ENCODE results near the gene PTH1R. TPM values are rescaled to one million over a fixed set of nuclear protein-coding genes. Genes with fewer than 3 reads are reported as not detected.

PTH1R gene
- total RNA-seq, 1 experiment from 2014 or later = 1.3 TPM

- DNase-seq (ENCODE audit: low read depth) = no peak
These were observed 51.8 kb downstream of the PTH1R start for GRCh38 chr3:46929324-46929723.

DNA sequence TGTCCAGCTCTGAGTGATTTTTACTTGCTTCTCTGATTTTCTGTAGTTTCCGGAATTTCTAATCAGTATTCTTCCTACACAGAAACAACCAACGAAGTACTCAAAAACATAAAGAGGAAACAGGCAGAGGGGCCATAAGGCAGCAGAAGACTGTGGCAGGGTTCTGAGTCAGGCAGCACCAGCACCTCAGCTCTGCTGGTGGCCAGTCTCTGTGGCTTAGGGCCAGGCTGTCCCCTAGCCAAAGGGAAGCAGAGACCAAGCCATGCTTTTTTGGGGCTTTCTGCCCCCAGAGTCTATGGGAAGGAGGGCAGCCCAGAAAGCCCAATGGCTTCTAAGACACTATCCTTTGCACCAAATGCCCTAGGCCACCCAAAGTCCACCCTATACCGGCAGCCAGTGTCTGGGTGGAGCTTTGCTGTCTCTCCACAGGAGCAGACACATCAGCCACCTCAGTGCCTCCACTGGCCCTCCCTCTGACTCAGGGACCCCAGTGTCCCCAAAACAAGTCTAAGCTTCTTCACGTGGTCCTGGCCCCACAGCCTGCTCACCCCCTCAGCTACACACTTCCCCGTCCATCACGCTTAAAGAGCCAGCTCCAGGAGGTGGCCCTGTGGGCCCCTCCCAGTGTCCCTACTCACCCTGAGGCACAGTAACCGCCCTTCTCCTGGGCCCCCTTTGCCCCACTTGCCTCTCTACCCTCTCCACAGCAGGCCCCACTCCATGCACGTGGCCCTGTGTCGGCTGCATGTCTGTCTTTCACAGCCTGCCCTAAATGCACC, 52.8 kb downstream of the PTH1R start:
- DNase-seq (ENCODE audit: low read depth) = no peak

DNA sequence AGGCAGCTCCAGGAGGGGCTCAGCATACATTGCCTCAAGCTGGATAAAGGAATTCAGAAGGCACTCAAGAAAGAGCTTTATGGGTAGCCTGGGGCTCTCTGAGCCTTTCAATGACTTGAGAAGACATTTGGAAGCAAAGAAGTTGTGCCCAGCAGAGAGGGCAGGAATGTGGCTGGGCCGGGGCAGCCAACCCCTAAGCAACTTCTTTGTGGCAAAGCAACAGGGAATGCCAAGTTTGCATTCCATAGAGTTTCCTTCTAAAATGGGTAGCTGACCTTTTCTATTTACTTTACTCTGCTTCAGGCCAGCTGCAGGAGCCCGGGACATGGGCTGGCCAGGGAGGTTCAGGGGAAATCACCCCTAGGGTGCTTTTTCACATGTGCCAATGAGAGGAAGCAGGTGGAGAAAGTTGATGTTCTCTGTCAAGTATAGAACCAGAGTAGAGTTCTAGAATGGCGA, 53.5 kb downstream of the PTH1R start:
- peak; percentile 50 for DNase-seq (ENCODE audit: low read depth)

DNA sequence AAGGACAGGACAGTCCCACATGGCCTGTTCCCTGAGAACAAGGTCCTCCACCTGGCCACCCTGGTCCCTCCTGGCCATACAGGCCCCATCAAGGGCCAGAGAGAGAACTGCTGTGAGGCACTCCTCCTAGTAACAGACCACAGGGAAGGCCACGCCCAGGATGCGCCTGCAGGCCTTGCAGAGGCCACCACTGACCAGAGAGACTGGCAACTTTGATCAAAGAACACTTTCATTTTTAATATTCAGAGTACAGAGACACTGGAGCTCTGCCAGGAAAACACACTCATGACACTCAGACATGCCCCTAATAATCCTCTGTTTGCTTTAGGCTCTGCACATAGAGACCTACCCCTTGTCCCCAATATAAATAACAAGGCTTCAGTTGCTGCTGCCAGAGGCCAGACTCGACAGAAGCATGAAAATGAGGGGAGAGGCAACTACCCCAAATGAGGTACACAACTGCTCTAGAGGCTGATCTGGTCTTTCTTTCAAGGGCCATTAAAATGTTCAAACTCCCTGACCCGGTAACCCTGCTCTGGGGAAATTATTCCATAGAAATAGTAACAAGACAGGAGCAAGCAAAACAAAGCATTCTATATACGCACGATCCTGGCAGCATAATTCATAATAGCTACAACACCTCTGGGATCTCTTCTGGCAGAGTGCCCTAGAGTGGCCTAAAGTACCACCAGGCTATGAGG, 54.3 kb downstream of the PTH1R start:
- DNase-seq (ENCODE audit: low read depth) = peak; percentile 71

DNA sequence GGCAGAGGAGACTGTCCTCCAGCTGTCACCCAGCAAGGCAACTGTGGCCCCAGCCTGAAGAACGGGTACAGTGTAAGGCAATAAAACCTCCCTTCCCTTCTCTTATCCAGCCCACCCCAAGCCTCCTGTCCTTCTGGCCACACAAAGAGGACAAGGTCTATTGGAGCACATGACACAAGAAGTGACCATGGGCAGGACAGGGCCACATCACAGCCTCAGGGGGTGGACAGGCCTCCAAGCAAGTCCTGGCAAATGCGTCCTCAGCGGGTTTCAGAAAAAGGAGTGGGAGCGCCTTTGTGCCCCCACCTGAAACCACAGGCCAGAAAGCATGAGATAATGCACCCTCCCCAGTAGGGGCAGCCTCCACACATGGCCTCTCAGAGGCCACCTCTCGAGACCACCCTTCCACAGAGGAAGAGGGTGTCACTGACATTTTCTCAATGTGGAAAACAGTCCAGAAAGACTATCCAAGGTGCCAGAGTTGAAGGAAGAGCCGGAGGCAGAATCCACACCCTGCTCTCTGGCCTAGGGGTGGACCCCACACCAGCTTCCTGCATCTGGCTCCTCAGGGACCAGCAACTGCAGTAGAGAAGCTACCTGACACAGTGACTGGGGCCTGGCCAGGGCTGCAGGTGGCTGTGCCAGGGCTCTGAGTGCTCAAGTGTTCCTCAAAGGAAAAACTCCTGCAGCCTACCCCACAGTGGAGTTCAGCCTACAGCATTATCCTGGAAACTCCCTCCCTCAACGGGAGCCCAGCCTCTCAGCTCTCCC, 55.1 kb downstream of the PTH1R start:
- DNase-seq (ENCODE audit: low read depth) = no peak

GRCh38 chr3:46933261-46933660, 55.7 kb downstream of the PTH1R start:
- DNase-seq (ENCODE audit: low read depth) = no peak

DNA sequence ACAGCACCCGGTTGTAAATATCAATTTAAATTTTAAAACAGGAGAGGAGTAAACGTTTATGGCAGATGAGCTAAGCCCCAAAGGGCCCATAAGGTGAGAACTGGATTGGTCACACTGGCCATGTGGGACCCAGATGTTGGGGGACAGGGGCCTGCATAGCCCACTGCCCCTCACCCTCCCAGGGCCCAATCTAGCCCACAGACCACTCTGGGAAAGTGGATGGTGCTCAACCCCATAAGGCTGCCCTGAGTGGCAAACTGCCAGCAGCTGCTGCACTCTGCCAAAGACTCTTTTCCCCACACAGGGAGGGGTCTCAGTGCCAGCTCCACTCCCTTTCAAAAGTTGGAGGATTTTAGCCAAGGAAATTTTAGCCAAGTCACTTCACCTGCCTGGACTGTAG, 56.6 kb downstream of the PTH1R start:
- DNase-seq (ENCODE audit: low read depth) = no peak

DNA sequence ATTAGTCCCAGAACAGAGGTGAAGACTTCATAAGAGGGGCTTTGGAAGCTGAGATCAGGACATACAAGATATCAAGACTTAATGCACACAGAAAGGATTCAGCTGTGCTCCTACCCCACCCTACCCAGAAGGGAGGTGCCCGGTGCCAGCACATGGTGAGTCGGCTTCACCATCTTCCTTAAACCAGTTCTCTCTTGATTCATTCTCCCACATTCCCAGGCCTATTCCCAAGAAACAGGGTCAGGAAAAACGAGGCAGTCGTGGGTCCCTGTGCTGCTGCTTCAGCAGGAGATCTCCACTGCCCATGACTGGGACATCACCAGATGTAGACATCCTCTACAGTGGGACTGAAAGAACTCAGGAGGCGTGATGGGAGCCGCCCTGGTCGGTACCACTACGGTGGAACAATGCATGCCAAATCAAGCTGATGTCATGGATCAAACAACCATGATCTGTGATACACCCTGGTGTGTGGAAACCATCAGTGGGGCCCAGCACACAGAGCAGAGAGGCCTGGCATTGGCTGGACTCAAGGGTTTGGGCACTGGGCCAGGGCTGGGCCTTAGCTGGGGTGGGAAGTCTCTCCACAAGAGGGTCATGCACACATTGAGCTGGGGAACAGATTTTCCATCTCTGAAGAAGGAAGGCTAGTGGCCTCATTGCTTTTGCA, 57.1 kb downstream of the PTH1R start:
- peak; percentile 90 for DNase-seq (ENCODE audit: low read depth)

GRCh38 chr3:46935168-46935858, 57.8 kb downstream of the PTH1R start:
- DNase-seq (ENCODE audit: low read depth) = peak; percentile 99

DNA sequence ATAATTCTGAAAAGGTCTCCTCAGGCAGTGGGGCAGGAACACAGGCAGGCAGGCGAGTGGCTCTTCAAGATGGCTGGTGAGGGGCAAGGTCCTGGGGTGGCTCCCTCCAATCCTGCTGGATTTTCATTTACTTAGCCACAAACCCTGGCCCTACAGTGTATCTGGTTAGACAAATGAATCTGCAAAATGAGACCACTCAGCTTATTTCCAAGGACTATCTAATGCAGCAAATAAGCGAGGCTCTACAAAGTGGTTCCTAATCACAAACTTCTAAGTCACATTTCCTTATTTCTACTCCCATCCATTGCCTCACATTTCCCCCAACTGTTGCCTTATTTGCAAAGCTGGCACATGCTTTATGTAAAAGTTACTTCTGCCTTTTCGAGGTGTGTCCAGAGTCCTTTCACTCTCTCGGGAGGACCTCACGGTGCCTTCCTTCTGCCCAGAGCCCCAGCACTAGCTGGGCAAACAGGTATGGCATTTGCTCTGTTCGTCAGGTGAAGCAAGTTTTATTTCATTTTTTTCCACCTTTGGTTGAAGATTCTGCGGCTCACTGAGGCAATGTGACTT, 58.6 kb downstream of the PTH1R start:
- DNase-seq (ENCODE audit: low read depth) = no peak

GRCh38 chr3:46936733-46937250, 59.3 kb downstream of the PTH1R start:
- DNase-seq (ENCODE audit: low read depth) = peak; percentile 64

GRCh38 chr3:46938118-46938517, 60.6 kb downstream of the PTH1R start:
- DNase-seq (ENCODE audit: low read depth) = no peak

DNA sequence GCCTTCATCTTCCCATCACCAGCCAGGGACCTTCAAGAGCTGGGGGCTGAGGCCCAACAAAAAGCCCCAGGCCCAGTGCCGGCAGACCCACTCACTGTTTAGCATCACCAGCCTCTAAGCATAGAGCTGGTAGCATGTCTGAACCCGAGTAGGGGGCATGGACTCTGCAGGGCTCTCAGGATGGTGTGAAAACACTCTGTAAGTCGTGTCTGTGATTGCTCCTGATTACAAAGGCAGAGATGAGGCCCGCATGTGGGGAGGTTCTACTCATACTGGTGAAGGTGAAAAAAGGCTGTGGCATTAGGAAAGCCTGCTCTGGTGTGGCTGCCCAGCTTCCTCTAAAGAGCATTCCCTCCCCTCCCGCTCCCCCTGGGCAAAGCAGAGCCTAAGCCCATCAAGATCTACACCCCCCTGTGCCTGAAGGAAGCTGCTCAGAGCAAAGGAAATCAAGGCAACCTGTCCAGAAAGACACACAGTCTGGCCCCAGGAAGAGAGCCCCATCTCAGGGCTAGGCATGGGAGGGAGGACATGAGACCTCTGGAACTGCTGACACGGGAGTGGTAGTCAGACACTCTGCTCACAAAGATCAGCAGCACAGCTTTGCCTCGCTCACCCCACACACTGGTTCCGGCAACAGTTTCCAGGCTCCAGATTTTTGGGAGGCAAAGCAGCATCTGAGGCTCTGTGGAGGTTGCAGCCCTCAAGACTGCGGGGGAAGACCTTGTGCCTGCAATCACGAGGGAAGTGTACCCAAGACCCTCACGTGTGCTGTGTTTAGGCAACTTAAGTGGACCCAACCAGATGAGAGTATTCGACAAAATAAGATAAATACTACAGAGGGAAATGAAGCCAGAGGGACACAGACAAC, 62.3 kb downstream of the PTH1R start:
- no peak for DNase-seq (ENCODE audit: low read depth)

DNA sequence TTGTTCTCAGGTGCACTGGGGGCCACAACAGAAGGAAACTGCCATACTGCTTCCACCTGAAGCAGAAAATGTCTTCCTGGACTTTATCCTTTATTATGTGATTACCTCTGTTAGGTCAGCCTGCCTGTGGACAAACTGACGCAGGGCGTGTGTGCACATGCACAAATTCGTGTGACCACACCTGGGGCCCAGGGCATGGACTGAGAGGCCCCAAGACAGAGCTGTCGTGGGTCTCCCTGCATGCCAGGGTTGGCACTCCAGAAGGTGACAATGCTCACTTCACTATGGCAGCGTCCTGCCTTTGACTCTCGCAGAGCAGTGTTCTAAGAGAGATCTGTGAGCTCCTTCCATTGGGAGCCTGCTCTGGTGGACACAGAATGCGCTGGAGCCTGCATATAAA, 64.6 kb downstream of the PTH1R start:
- DNase-seq (ENCODE audit: low read depth) = no peak

- DNase-seq (ENCODE audit: low read depth) = no peak
These were observed 65.1 kb downstream of the PTH1R start for GRCh38 chr3:46942481-46943236.

DNA sequence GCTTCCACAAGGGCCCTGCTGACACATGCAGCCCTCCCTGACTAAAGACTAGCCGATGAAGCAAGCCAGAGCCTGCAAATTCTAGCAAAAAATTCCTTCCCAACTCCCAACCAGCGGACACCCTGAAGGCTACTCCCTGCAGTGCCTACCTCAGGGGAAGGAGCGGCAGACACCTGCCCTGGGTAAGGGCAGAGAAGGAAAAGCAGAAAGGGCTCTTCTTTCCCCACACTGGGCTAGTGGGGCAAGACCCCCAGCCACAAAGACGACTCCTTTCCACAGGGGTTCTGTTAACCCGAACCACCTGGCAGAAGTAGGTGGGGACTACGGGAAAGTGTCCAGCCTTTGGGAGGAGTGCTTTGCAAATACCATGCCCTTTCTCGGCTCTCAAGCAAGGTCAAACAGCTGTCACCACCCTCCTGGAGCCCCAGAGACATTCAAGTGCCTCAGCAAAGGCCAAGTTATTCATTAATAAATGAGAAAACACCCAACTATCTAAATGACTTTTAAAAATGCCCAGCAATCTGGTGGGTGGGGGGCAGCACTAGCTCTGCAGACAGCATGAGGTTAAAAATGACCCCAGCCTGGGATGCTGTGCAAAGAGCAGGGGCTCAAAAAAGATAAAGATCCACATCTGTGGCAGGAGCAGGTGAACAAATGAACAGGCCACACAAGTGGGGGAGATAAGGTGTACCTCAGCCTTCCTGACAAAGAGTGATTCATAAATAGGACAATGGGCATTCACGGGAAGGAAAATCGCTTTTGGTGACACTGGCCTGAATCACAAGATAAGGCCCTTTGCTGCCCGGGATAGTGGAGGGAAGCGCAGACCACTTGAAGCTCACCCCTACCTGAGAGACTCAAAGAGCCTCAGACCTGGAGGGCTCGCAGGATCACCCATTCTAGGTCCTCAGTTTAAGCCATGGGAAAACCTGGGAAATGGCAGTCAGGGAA, 66.0 kb downstream of the PTH1R start:
- DNase-seq (ENCODE audit: low read depth) = no peak

- no peak for DNase-seq (ENCODE audit: low read depth)
These were observed 66.7 kb downstream of the PTH1R start for GRCh38 chr3:46944191-46944590.

DNA sequence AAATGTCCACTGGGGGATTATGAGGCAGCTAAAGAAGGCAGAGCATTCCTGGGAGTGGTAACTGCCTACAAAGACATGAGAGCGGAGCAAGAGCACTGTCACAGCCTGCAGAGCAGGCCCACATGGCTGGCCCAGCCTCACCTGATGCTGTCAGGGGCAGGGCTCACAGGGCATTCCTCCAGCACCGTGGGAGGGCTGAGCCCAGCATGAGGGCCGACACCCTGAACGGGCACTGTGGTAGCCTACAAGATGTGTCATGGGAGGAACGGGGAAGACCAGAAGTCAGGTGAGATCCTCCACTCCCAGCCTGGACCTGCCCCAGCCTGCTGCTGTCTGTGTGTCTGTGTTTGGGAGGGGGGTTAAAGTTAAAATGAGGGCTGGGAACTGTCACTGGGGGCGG, 68.9 kb downstream of the PTH1R start:
- DNase-seq (ENCODE audit: low read depth) = no peak

Data from LHCN-M2 (cell line).